Stimulated activated CD4-positive, alpha-beta T cell treated with anti-CD3 and anti-CD28 coated beads, Interleukin-1b, Interleukin-23, amount 100 ng/mL, for 24 hours (primary cell): ENCODE results near the gene SPOCK3.

Experiments
- DNase-seq, 4 experiments: peaks; one replicate each; pipeline ENCODE4 v3.0.0-alpha.2; 2020; ENCODE audit warnings: low read depth in 4 of 4, low spot score in 1 of 4

The SPOCK3 gene

DNA sequence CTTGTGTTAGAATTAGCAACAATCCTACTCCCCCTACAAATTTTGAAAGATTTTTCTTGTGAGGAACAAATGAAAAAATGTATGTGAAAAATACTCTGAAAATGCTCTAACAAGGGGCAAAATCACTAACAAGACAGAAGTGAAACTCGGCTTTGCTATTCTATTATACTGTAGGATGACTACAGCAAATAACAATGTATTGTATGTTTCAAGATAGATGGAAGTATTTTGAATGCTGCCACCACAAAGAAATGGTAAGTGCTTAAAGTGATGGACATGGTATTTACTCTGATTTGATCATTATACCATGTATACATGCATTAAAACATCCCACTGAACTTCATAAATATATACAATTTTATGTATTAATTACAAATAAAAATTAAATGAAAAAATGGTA is 192.8 kb downstream of the SPOCK3 start:
- no peak for DNase-seq

DNA sequence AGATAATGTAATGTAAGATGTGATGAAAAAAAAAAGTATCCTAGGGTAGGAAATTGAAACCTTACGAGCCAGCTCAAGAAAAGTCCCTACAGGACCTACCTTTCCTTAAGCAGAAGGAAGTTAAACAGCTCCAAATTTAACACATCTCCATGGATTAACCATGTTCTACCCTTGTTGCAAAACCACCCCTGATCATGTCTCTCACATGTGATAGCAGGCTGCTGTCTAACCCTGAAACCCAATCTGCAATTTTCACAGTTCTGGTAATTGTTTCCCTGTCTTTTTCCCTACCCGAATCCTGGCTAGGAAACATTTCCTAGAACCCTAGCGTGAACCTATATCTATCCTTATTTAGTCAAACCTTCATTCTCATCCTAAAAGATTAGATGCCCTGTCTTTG is 198.9 kb downstream of the SPOCK3 start:
- DNase-seq = no peak

DNA sequence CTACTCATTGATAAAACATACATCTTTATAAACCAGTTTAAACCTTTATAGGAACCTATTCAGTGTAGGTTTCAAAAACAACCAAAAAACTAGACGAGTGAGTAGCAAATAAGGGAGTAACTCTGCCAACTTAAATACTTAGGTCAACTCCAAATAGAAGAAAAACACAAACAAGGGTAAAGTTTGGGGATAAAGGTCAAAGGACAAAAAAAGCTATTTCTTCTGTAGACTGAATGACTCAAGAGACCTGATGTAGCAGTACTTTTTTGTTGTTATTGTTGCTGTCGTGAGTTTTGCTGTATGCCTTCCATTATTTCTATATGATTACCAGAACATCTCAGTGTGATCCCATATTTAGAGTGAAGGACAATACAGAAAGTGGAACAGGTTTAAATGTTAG is 199.3 kb downstream of the SPOCK3 start:
- no peak for DNase-seq

DNA sequence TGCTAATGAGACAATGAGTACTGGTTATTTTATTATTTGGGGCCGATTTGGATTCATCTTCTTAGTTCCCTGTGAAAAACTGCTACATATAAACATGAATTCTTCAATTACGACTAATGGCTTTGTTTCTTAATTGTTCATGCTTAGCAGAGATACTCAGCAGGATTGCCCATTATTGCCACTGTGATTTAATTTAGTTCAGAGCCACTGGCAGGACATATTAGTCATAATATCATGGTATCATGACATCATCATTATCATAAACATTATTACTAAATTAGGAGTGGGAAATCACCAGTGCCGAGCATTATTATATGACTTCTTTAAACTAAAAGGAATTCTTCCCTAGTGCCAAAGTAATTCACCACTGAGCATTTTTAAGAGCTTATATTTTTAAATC is 201.4 kb downstream of the SPOCK3 start:
- DNase-seq = no peak

DNA sequence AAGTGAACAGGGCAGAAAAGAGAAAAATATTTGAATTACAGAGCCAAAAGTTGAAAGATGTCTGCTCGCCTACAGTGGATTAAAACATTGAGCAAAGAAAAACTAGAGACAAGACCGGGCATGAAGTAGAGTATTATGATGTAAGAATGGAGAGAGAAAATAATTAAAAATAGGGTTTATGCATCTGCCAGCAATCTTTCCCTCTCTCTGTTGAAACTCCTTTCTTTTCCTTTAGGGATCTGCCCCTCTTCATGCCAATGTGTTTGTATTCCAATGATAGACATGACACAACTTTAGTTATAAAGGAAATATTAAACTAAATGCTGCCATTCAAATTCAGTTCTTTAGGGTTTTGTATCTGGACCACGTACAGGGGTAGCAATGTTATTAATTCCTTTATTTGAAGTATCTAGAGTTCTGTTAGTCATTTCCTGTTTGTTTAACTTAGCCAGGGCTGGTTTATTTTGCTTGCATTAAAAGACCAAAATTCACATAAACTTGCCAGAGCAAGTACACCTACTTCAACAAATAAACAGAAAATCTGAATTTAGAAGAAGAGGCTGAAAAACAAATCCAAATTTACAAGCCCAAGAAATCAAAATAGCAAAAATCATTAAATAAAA is 202.6 kb downstream of the SPOCK3 start:
- no peak for DNase-seq

DNA sequence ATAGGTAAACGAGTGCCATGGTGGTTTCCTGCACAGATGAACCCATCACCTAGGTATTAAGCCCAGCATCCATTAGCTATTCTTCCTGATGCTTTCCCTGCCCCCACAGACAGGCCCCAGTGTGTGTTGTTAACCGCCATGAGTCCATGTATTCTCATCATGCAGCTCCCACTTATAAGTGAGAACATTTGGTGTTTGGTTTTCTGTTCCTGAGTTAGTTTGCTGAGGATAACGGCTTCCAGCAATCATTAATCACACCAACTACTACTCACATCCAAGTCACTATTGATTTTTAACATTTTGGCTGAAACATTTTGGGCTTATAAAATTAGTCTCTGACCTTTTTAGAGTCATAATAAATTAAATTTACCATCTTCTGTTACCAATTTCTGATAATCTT is 205.3 kb downstream of the SPOCK3 start:
- DNase-seq = no peak

DNA sequence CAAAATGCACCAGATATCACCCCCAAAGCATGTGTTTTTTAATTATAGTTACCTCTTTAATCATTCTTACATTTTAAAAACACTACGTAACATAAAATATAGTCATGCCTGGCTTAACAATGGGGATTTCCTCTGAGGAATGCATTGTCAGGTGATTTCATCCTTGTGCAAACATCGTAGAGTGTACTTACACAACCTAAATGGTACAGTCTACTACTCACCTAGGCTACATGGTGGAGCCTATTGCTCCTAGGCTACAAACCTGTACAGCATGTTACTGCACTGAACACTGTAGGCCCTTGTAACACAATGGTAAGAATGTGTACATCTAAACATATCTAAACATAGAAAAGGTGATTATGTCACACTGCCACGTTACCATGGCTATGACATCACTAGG is 208.6 kb downstream of the SPOCK3 start:
- no peak for DNase-seq

DNA sequence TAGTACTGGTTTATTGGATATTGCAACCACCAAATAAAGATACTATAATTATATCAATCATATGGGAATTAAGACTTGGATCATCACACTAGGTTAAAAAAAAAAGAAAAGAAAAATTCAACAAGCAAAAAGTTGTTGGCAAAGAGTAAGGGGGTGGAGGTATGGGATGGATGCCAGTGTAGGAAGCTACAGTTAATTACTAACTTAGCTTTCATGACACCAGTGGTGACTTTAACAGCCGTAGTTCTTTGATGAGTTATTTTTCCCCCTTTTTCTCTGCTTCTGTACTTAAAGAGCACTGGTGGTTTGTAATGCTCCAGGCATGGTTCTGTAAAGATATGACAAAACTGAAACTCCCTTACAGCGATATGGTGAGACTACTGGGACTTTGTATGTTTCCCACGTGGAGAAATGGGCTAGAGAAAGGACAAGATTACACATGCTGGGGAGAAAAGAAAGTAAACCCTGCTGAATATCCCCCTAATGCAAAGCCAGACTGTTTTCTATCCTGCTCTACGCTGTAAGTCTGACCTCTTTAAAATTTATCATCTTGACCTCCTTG is 210.8 kb downstream of the SPOCK3 start:
- DNase-seq = no peak

DNA sequence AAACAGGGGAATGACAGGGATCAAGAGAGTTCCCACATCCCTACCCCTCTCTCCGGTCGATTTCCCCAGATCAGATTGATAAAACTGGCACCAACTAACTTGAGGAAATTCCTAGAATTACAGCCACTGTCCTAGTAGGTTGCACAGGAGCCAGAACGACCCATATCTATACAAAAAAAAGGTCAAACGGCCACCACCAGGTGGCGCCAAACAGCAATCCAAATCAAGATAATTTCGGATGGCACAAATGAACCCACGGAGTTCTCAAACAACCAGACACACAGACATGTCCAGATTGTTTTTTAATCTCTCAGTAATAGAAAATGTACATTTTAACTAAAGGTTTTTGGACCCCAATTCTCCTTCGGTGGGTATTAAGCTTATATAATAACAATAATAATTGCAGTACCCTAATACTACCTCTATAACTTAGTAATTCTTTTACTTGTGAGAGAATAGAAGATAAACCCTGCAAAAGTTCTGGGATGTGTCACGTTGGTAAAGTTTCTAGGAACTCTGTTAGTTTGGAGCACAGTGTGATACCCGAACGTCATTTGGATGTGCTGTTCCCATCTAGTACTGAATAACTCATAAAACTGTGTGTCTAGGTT is 212.6 kb downstream of the SPOCK3 start:
- peak; percentile 17 to 28 (median 22) for DNase-seq

DNA sequence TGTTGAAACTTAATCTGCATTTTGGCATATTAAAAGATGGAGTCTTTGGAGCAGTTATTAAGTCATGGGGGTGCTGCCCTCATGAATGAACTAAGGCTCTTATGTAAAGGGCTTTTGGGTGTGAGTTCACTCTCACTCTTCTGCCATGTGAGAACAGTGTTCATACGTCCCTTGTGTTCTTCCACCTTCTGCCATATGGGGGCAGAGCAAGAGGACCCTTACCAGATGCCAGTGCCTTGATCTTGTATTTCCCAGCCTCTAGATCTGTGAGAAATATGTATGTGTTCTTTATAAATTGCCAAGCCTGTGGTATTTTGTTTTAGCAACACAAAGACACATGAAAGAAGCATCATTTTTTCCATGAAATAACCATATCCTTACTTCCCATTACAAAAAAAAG is 213.9 kb downstream of the SPOCK3 start:
- no peak for DNase-seq

DNA sequence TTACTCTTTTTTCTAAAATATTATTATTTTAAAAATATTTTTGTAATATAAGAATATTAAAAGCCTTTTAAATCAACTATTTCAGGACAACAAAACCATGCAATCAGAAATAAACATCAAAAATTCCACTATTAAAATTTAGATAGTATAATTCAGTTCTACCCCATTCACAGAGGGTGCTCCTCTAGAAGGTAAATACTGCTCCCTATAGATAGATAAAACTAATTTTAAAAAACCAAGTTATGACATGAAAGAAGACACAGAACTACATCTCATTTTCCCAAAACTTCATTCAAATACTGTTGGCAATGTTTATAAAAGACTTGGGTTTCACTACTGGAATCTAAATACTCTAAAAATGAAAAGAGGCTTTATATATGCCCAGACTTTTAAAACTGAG is 219.3 kb downstream of the SPOCK3 start:
- DNase-seq = no peak

DNA sequence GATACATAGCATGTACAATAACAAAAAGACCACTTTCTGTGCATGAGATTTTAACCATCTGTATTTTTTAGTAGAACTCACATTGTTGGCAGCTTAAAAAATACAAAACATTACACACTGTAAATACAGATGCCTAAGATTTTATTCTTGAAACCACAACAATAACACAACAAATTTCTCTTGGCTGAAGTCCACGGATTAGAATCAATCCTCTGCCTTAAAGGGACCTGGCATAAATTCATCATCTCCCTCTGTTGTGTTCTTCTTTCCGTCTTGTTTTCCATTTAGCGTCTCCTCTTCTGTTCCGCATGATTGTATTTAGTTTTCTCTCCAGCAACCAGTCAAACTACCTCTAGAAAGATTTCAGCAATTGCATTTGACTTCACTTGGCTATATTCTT is 231.0 kb downstream of the SPOCK3 start:
- DNase-seq = no peak

DNA sequence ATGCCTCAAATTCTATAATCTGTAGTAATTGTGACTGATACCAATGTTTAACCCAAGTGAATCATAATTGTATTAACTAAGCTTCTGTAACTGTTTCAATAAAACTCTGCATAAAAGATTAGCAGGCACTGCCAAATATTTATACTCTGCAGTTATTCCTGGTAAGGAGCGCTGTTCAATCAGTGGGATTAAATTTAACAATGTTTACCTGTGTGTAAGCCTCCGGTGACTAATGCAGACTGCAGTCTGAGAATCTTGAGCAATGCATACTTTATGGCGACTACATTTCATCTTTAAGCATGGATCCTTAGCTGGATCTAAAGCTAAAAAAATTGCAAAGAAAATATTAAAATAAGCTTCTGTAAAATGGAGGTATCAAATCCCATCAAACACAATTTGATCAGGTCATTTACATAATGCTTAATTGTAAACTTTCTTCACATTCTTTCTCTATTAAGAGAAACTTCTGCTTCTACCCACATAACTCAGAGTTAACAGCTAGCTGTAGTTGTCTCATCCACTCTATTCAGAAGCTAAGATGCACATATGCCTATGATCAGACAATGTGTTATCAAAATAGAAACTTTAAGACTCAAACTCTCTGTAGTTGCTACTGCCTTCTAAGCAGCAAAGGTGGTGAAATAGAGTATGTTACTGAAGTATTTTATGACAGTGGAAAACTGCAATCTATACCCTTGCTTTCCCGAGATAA is 234.0 kb downstream of the SPOCK3 start:
- no peak for DNase-seq

DNA sequence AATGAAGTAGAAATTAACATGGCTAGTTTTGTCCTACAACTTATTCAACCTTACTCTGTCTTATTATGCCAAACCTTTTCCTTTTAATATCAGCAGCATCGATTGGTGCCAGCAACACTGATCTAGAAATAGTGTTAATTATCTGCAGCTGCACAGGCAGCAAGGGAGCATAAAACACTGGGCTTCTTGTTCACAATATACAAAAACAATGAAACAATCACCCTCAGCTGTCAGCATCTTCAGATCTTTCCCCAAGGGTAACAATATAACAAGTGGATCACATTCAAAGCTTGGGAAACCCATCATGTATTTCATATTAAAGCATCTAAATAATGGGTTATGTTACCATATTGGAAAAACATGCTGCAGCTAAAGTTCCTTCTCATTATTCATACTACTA is 238.1 kb downstream of the SPOCK3 start:
- DNase-seq = no peak

DNA sequence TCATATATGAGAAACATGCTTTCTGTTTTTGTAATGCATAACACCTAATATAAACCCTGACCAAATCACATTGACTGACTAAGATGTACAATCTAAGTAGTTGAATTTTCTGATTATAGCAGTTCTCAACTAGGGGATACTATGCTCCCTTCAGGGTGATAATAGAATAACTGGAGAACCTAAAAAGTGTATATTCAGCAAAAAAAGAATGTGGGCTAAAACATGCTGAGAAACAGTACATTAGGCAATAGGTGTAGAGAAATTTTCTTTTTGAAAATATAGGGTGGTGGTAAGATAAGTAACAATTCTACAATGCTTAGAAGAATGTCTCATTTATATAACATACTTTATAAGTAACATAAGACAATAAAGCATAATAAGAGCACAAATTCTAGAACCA is 239.6 kb downstream of the SPOCK3 start:
- no peak for DNase-seq

DNA sequence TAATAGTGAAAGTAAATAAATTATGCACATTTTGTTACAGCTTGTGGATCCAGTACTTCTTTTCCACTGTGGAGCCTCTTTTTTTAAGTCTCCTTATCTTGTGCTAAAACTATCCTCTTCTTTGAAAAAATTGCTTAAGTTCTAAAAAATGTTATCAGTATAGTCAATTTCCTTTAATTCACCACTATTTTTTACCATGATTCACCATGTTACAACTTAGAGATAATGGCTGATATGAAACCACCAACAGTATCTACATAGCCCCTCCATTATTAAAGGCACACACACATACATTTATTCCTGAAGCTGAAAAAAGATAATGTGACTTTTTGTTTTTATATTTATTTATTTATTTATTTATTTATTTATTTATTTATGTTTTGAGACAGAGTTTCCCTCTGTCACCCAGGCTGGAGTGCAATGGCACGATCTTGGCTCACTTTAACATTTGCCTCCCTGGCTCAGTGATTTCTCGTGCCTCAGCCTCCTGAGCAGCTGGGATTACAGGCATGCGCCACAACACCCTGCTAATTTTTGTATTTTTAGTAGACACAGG is 243.2 kb downstream of the SPOCK3 start:
- no peak for DNase-seq

DNA sequence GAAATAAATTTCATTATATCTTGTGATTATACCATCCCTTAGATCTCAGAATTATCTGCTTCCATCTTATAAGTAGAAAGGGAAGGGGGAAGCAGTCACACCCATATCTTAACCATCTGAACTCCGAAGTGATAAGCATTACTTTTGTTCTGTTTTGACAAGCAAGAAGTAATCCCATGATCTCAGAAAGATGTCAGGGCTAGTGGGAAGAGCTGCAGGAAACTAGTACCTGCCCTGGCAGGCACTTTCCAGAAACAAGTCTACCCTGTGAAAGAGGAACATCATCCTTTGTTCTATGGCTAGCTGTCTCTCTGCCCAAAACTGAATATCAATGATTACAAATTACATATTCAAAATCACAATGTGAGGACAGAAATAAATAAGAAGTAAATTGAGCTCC is 244.4 kb downstream of the SPOCK3 start:
- DNase-seq = no peak

DNA sequence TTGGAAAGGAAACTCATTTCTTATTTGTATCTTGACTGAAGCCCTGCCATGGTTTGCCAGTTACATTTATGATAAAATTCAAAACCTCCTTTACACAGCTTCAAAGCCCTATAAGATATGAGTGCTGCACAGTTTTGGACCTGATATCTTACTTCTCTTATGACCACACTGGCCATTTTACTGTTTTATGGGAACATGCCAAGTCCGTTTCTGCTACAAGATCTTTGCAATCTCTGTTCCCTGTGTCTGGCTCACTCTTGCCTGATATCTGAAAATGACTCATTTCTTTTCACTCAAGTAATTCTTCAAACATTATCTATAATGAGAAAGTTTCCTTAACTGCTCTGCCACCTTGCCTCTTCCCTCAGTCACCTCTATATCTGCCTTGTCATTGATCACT is 247.3 kb downstream of the SPOCK3 start:
- no peak for DNase-seq

DNA sequence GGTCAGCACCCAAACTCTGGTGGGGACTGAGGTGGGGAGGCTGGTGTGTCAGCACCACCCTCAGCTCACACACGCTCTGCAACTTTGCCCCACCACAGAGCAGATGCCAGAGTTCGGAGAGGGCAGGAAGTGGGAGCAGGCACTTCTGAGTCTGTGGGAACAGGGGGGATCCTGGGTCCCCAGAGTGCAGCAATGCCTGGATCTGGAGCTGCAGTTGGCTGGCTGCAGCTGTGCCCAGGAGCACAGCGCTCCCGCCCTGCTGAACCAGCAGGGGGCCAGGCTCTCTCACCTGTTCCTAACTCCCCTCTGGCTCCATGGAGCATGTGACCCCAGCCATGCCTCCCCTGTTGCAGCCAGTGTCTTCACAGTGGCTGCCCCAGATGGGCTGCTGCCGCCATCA is 252.4 kb downstream of the SPOCK3 start:
- DNase-seq = no peak

DNA sequence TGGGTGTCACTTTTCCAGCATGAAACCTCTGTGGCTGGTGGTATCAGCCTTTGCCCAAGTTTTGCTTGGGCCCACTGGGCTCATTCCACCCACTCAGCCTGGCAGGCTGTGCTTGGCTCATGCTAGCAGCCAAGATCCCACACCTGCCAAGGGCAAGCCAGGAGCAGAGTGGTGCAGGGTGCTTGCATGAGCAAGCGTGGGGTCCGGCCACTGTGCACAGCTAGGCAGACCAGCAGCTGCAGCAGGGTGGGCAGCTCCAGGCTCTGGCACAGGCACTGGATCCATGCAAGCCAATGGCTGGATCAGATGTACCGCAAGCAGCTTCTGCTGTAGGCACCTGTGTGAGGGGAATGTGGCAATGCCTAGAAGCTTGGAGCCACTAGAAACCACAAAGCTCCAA is 253.9 kb downstream of the SPOCK3 start:
- no peak for DNase-seq

DNA sequence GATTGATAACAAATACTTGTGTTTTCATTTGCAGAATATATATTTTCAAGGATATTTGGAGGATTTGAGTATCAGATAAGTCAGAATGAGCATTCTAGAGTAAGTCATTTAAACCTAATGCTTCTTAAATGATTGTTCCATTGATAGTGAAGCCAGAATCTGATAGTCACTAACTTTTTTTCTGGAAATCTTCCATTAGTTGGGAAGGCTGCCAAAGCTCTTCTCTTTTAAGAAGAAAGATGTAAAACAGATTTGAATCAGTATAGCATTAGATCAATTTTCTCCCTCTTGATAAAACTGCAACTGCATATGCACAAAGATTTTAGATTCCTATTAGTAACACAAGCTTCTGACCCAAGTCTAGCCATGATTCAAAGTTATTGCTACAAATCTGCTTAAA is 256.7 kb downstream of the SPOCK3 start:
- DNase-seq = no peak

DNA sequence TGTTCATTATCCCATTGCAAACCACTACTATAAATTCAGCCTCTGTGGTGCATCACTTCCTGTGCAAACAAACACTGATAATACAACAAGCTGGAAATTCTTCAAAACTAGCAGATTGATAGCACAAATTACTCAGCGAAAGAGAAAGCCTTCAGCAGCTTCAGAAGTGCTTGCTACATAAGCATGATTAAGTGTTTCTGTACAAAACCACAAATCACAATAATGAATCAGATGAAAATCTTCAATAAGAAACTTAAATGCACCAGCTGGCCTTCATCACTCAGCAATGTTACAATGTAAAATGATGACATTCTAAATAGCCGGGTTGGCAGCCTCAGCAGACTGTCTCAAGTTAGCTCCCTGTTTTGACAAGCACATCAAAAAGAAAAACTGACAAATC is 262.2 kb downstream of the SPOCK3 start:
- no peak for DNase-seq
